ENCODE measurements around the gene STAC3.

The STAC3 gene

DNA sequence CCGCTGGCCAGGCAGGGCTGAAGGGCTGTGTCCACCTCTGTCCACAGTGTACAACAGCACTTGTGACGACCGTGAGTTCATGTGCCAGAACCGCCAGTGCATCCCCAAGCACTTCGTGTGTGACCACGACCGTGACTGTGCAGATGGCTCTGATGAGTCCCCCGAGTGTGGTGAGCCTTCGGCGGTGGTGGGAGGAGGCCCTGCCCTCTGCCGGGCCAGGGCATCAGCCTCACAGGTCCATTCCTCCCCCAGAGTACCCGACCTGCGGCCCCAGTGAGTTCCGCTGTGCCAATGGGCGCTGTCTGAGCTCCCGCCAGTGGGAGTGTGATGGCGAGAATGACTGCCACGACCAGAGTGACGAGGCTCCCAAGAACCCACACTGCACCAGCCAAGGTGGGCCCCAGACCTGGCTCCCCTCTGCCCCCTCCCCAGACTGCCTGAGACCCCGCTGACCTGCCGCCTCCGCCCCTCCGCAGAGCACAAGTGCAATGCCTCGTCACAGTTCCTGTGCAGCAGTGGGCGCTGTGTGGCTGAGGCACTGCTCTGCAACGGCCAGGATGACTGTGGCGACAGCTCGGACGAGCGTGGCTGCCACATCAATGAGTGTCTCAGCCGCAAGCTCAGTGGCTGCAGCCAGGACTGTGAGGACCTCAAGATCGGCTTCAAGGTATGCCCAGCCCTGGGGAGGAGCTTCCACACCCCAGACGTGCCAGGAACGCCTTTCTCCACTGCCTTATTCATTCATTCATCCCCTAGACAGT, 55.2 kb downstream of the STAC3 start:
- in situ Hi-C loops (cut with MboI; ENCODE audit: low sequenced_read_pairs) = loop anchor here (25.0 kb wide), 1 partner anchor 433 kb away; the partner anchor contains the start of genes HSD17B6 and PRIM1

DNA sequence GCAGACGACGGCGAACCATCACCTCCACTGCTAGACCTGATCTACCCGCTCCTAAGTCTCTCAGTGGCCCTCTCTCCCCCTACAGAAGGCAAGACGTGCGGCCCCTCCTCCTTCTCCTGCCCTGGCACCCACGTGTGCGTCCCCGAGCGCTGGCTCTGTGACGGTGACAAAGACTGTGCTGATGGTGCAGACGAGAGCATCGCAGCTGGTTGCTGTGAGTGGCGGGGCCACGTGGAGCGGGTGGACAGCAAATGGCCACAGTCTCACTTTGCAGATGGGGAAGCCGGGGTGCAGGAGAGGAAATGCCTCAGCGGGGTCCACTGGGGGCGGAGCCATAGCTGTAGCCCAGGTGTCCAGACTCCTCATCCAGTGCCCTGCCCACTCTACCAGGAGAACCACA, 55.8 kb downstream of the STAC3 start:
- in situ Hi-C loops (cut with MboI; ENCODE audit: low sequenced_read_pairs) = loop anchor here (25.0 kb wide), 1 partner anchor 433 kb away; the partner anchor contains the start of genes HSD17B6 and PRIM1

GRCh38 chr12:57194253-57194652, 56.7 kb downstream of the STAC3 start:
- in situ Hi-C loops (cut with MboI; ENCODE audit: low sequenced_read_pairs) = loop anchor here (25.0 kb wide), 1 partner anchor 432 kb away; the partner anchor contains the start of genes HSD17B6 and PRIM1

GRCh38 chr12:57193706-57194245, 57.2 kb downstream of the STAC3 start:
- in situ Hi-C loops (cut with MboI; ENCODE audit: low sequenced_read_pairs) = loop anchor here (25.0 kb wide), 1 partner anchor 431 kb away; the partner anchor contains the start of genes HSD17B6 and PRIM1
